Aorta (tissue), 5 donors: ENCODE results near the gene USP33. TPM values are rescaled to one million over a fixed set of nuclear protein-coding genes. Genes with fewer than 3 reads are reported as not detected.
"Not testable (repeated sequence)": the region's sequence is repeated elsewhere in the genome, so short reads cannot be mapped to it uniquely, and the experiment has no call there.

Source experiments
- ATAC-seq: fragments of 200-7000 bp; cut with Tn5 transposase; one replicate; pipeline ENCODE4 v1.9.1; 2022; ENCODE audit warnings: moderate library complexity; ENCODE audit not compliant: low FRiP score
- DNase-seq, 2 donors: peaks; one replicate each; pipeline ENCODE4 v3.0.0-alpha.2; 2020
- H3K27ac ChIP-seq, 2 donors: one replicate each; pipeline ENCODE4 v1.5.1; 2013; ENCODE audit warnings: low read length in 2 of 2, mild to moderate bottlenecking in 2 of 2, moderate library complexity in 2 of 2, control low read depth in 1 of 2, inconsistent platforms in 1 of 2, low read depth in 1 of 2
- H3K27me3 ChIP-seq, 2 donors: one replicate each; pipeline ENCODE4 v1.6.1; 2013; ENCODE audit warnings: control low read depth in 1 of 2, low read length in 1 of 2, mild to moderate bottlenecking in 1 of 2, moderate library complexity in 1 of 2; ENCODE audit not compliant: insufficient read depth in 2 of 2, control insufficient read depth in 1 of 2
- H3K36me3 ChIP-seq, 2 donors: one replicate each; pipeline ENCODE4 v1.6.1; 2013; ENCODE audit warnings: control low read depth in 1 of 2, low read length in 1 of 2, mild to moderate bottlenecking in 1 of 2; ENCODE audit not compliant: insufficient read depth in 2 of 2, control insufficient read depth in 1 of 2
- H3K4me1 ChIP-seq, 2 donors: one replicate each; pipeline ENCODE4 v1.6.1; 2013; ENCODE audit warnings: low read length in 2 of 2, control low read depth in 1 of 2, mild to moderate bottlenecking in 1 of 2, moderate library complexity in 1 of 2; ENCODE audit not compliant: insufficient read depth in 2 of 2, control insufficient read depth in 1 of 2
- H3K4me3 ChIP-seq, 2 donors: one replicate each; pipeline ENCODE4 v1.5.1; 2013; ENCODE audit warnings: low read length in 2 of 2, control low read depth in 1 of 2, mild to moderate bottlenecking in 1 of 2
- H3K9me3 ChIP-seq: one replicate; pipeline ENCODE4 v1.6.1; 2013; ENCODE audit warnings: mild to moderate bottlenecking, low read length; ENCODE audit not compliant: control insufficient read depth
- WGBS, 2 donors: extraction: QIAGEN DNeasy Blood & Tissue Kit; methylation state at CpG; one replicate each; pipeline ENCODE4 v1.1.7; 2013; 5-methylcytosine and 5-hydroxymethylcytosine counted together
- intact Hi-C, 2 donors: fragments of 100-400 bp; cut with DNase I; formaldehyde crosslinking; loops; one replicate each; pipeline versions ENCODE4 v1.14.2 to v1.15.0; 2022
- polyA plus RNA-seq, 2 donors: library from polyadenylated mRNA; stranded (reverse); fragments of 200-250 nt; gene quantifications; one replicate each; pipeline ENCODE4 v1.2.3, GENCODE V29; 2013
- total RNA-seq, 2 donors: library from RNA; stranded (reverse); fragmentation: NEBNext Ultra II Directional; extraction: Animal tissue kit (Norgen Biotek cat#: 25700); gene quantifications; one replicate each; pipeline ENCODE4 v1.2.1, GENCODE V29; 2021
- donor health status: healthy with polysubstance abuse.
- donor health status: Bipolar disorder and iron deficiency.
- donor health status: DM: no; HTN: no; CAD: no.
- donor health status: DM: no; HTN: no; CAD: no.
- donor health status: DM: yes; HTN: yes; CAD: no.

USP33 gene
- total and polyA plus RNA-seq, 4 donors = 18.4 to 74.6 (median 47.4) TPM

- H3K27ac ChIP-seq = peak overlapping the region in 1 of 2 donors; percentile 71
- peak; percentile 96 for ATAC-seq
- H3K9me3 ChIP-seq = no peaks in the 10 kb centered on the region
- intact Hi-C loops = loop anchor here in 1 of 2 donors (10.0 kb wide), 2 partner anchors 201 to 1609 kb away; partner anchors contain the start of genes NEXN and ST6GALNAC3
- H3K4me3 ChIP-seq = peak overlapping the region; percentile 51 to 96
- WGBS, 2 donors = 0 to 1% methylated on average over 71 to 72 of the region's 72 CpGs
- peaks cover 2% of the 10 kb centered on the region in 2 donors for H3K4me1 ChIP-seq
- DNase-seq = peak; percentile 97
- H3K27me3 ChIP-seq = no peaks in the 10 kb centered on the region
- no peaks in the 10 kb centered on the region for H3K36me3 ChIP-seq
These were observed 76.2 kb downstream of the USP33 start for GRCh38 chr1:77683160-77684148.

GRCh38 chr1:77682460-77683159 is 77.0 kb downstream of the USP33 start, which contains the start of gene ZZZ3:
ZZZ3 (minus strand) TSS chr1:77682658; CDS start chr1:77633354, 49,304 bp downstream.
- no peaks in the 10 kb centered on the region for H3K27me3 ChIP-seq
- 0% methylated on average over 55 to 56 of the region's 56 CpGs for WGBS, 2 donors
- H3K9me3 ChIP-seq = no peaks in the 10 kb centered on the region
- intact Hi-C loops = loop anchor here in 1 of 2 donors (10.0 kb wide), 2 partner anchors 202 to 1608 kb away; partner anchors contain the start of genes NEXN and ST6GALNAC3
- H3K27ac ChIP-seq = peak within 1 kb of the TSS in 1 of 2 donors; percentile 82
- peak; percentile 94 for ATAC-seq
- peaks cover 2% of the 10 kb centered on the region in 2 donors for H3K4me1 ChIP-seq
- H3K4me3 ChIP-seq = peak within 1 kb of the TSS; percentile 87 to 96
- H3K36me3 ChIP-seq = no peaks in the 10 kb centered on the region
- peak; percentile 96 to 97 for DNase-seq

- peaks cover 2% of the 10 kb centered on the region in 2 donors for H3K4me1 ChIP-seq
- intact Hi-C loops = loop anchor here in 1 of 2 donors (10.0 kb wide), 2 partner anchors 205 to 1605 kb away; partner anchors contain the start of genes NEXN and ST6GALNAC3
- no peak for DNase-seq
These were observed 79.5 kb downstream of the USP33 start for GRCh38 chr1:77680173-77680572.

GRCh38 chr1:77678660-77679610 is 80.7 kb downstream of the USP33 start:
- Histone ChIP-seq H3K4me3 (no peak overlapping the region), H3K9me3 (no peaks in the 10 kb centered on the region), H3K36me3 (no peaks in the 10 kb centered on the region), H3K27ac (no peak overlapping the region), H3K4me1 (peaks cover 2% of the 10 kb centered on the region in 2 donors), H3K27me3 (no peaks in the 10 kb centered on the region)
- intact Hi-C loops = no loop called here
- ATAC-seq = no peak
- WGBS, 2 donors = 85 to 89% methylated on average over 5 of the region's 5 CpGs
- DNase-seq = no peak

More at GRCh38 chr1:77680173-77680572, 79.5 kb downstream of the USP33 start:
- H3K36me3 ChIP-seq = no peaks in the 10 kb centered on the region
- H3K9me3 ChIP-seq = no peaks in the 10 kb centered on the region
- H3K4me3 ChIP-seq = no peak overlapping the region
- no peak for ATAC-seq
- WGBS, 2 donors = 68 to 81% methylated on average over 2 of the region's 2 CpGs
- no peak overlapping the region for H3K27ac ChIP-seq
- no peaks in the 10 kb centered on the region for H3K27me3 ChIP-seq

- H3K4me3 ChIP-seq, intact Hi-C loops, DNase-seq, H3K36me3 ChIP-seq, H3K27me3 ChIP-seq, H3K27ac ChIP-seq, H3K4me1 ChIP-seq, ATAC-seq, H3K9me3 ChIP-seq: not testable (repeated sequence)
- WGBS, 2 donors = 83 to 88% methylated on average over 3 of the region's 3 CpGs
These were observed 84.8 kb downstream of the USP33 start for GRCh38 chr1:77674807-77675206.

- no peak for DNase-seq
- H3K4me3 ChIP-seq = no peak overlapping the region
- WGBS, 2 donors = 76 to 93% methylated on average over 1 of the region's 1 CpG
- H3K36me3 ChIP-seq = no peaks in the 10 kb centered on the region
- no peaks in the 10 kb centered on the region for H3K9me3 ChIP-seq
- intact Hi-C loops = no loop called here
- peaks cover 0 to 4% of the 10 kb centered on the region in 2 donors for H3K4me1 ChIP-seq
- H3K27me3 ChIP-seq = no peaks in the 10 kb centered on the region
- no peak overlapping the region for H3K27ac ChIP-seq
- no peak for ATAC-seq
These were observed 85.8 kb downstream of the USP33 start for GRCh38 chr1:77673716-77674355.

GRCh38 chr1:77673030-77673429 is 86.6 kb downstream of the USP33 start:
- Histone ChIP-seq H3K27me3 (no peaks in the 10 kb centered on the region), H3K4me1 (peaks cover 0 to 4% of the 10 kb centered on the region in 2 donors), H3K36me3 (no peaks in the 10 kb centered on the region), H3K27ac (no peak overlapping the region), H3K9me3 (no peaks in the 10 kb centered on the region), H3K4me3 (no peak overlapping the region)
- WGBS, 2 donors = 85 to 89% methylated on average over 6 of the region's 6 CpGs
- DNase-seq (no peak), ATAC-seq (no peak)
- intact Hi-C loops = no loop called here
